GM12878 (cell line): Measurements from ENCODE around the gene CCNY. TPM values are rescaled to one million over a fixed set of nuclear protein-coding genes. Genes with fewer than 3 reads are reported as not detected.

Source experiments
- ATAC-seq: fragments of 200-7000 bp; cut with Tn5 transposase; 3 replicates; pipeline ENCODE4 v1.9.1; 2020; ENCODE audit warnings: mild to moderate bottlenecking, moderate library complexity
- BruUV-seq: library from RNA; stranded (reverse); fragments of 400-500 nt; replicated peaks from 2 replicates; lab custom pipeline; 2021; lab: Mats Ljungman, UMichigan
- CTCF ChIA-PET: fragments of 300-600 bp; sonication (Branson Sonifier 250); formaldehyde crosslinking; extraction: SDS; loops from one replicate; lab custom pipeline; 2021; ENCODE audit warnings: inconsistent platforms; lab: Yijun Ruan, JAX
- POLR2A ChIA-PET: fragments of 350-600 bp; formaldehyde crosslinking; extraction: SDS; loops from one replicate; lab custom pipeline; 2021; ENCODE audit warnings: inconsistent platforms; lab: Charles Lee
- RAD21 ChIA-PET: fragments of 300-600 bp; sonication (Branson Sonifier 250); formaldehyde crosslinking; loops from one replicate; lab custom pipeline; 2023; ENCODE audit warnings: antibody characterized with exemption; ENCODE audit not compliant: unreplicated experiment; lab: Charles Lee
- SMC1A ChIA-PET: fragments of 300-600 bp; sonication (Branson Sonifier 250); formaldehyde crosslinking; loops from one replicate; lab custom pipeline; 2023; ENCODE audit not compliant: unreplicated experiment, uncharacterized antibody; lab: Charles Lee
- DNase-seq: peaks from one replicate; pipeline ENCODE4 v3.0.0-alpha.2; 2011; ENCODE audit warnings: low read depth, low spot score
- FAIRE-seq: peaks from 3 replicates; lab custom pipeline; 2011; peaks lifted over from hg19 to GRCh38; lab: Jason Lieb, UNC
- H2AFZ ChIP-seq: 2 replicates; pipeline ENCODE4 v1.6.0; 2011; ENCODE audit warnings: low read depth, low read length, control low read depth; ENCODE audit not compliant: control insufficient read depth
- H3K27ac ChIP-seq: 2 replicates; pipeline ENCODE4 v1.5.1; 2011; ENCODE audit warnings: control low read depth; ENCODE audit not compliant: control insufficient read depth, insufficient read depth
- H3K27me3 ChIP-seq, 2 experiments: replicated peaks in 1 of 2; 2 replicates each; pipeline versions ENCODE4 v1.6.0 to v1.6.1; 2011; ENCODE audit warnings: low read length in 1 of 2; ENCODE audit not compliant: control insufficient read depth in 2 of 2, insufficient read depth in 2 of 2
- H3K36me3 ChIP-seq, 2 experiments: 2 replicates each; pipeline ENCODE4 v1.5.1; 2011; ENCODE audit warnings: low read length in 1 of 2; ENCODE audit not compliant: control insufficient read depth in 2 of 2, insufficient read depth in 2 of 2
- H3K4me1 ChIP-seq: 2 replicates; pipeline ENCODE4 v1.6.1; 2011; ENCODE audit warnings: mild to moderate bottlenecking, low read length, moderate library complexity, mixed read lengths; ENCODE audit not compliant: control insufficient read depth, insufficient read depth
- H3K4me2 ChIP-seq: 2 replicates; pipeline ENCODE4 v1.6.0; 2011; ENCODE audit warnings: control low read depth; ENCODE audit not compliant: control insufficient read depth, insufficient read depth
- H3K4me3 ChIP-seq: fragments of 200-600 bp; sonication (generic); 2 replicates; pipeline ENCODE4 v1.5.1; 2016
- H3K79me2 ChIP-seq: 2 replicates; pipeline ENCODE4 v1.6.0; 2011; ENCODE audit warnings: low read length; ENCODE audit not compliant: control insufficient read depth, insufficient read depth
- H3K9ac ChIP-seq: 2 replicates; pipeline ENCODE4 v1.8.0; 2011; ENCODE audit warnings: low read length, control low read depth, mixed read lengths; ENCODE audit not compliant: control insufficient read depth, insufficient read depth
- H3K9me3 ChIP-seq: replicated peaks from 3 replicates; pipeline ENCODE4 v1.5.1; 2011; ENCODE audit warnings: mild to moderate bottlenecking, low read length; ENCODE audit not compliant: control insufficient read depth, insufficient read depth
- H4K20me1 ChIP-seq: 2 replicates; pipeline ENCODE4 v1.6.0; 2011; ENCODE audit not compliant: control insufficient read depth, insufficient read depth
- HDAC2 ChIP-seq: fragments of 200-600 bp; sonication (generic); IDR thresholded peaks from 2 replicates; pipeline ENCODE4 v1.6.1; 2017
- JUND ChIP-seq: IDR thresholded peaks from 2 replicates; pipeline ENCODE4 v1.6.1; 2012; ENCODE audit warnings: low read depth, mild to moderate bottlenecking, low read length, improper control_type of control experiment, moderate library complexity
- WGBS: methylation state at CpG from one replicate; pipeline ENCODE4 v1.1.6; 2016; ENCODE audit warnings: low lambda C conversion rate; ENCODE audit not compliant: insufficient replicate concordance, insufficient coverage; ENCODE audit errors: missing lambda C conversion rate; 5-methylcytosine and 5-hydroxymethylcytosine counted together
- in situ Hi-C: fragments of 300-500 bp; cut with MboI; formaldehyde crosslinking; loops from 9 replicates; pipeline ENCODE4 v1.14.3; 2018; ENCODE audit warnings: mixed read lengths
- intact Hi-C: fragments of 100-400 bp; cut with micrococcal nuclease; formaldehyde crosslinking; loops from one replicate; pipeline ENCODE4 v1.14.2; 2022; ENCODE audit not compliant: unreplicated experiment
- polyA plus RNA-seq, 11 experiments: library from polyadenylated mRNA; depleted of rRNA in 4 of 11; unstranded in 6 of 11; stranded (reverse) in 5 of 11; fragments of >200 nt; fragmentation: Nextera tagmentation in 4 of 11; fragmentation: Illumina TruSeq in 1 of 11; extraction: Ambion mirVana in 4 of 11; extraction: Trizol in 1 of 11; gene quantifications; 1 replicate in 1 of 11; 2 replicates in 10 of 11; pipeline versions ENCODE4 v1.2.1 to v1.2.3, GENCODE V29; 2011 to 2016; ENCODE audit warnings: inconsistent platforms in 2 of 11, missing spikeins in 2 of 11, low read depth in 1 of 11
- total RNA-seq, 4 experiments: library from RNA; depleted of rRNA in 3 of 4; stranded (reverse); fragments of >200 nt in 3 of 4; fragmentation: Illumina TruSeq in 1 of 4; extraction: Trizol in 1 of 4; gene quantifications; 2 replicates each; pipeline versions ENCODE4 v1.2.1 to v1.2.3, GENCODE V29; 2013 to 2021
- TF ChIP-seq, protein P1 (sequence below): IDR thresholded peaks from 2 replicates; pipeline ENCODE4 v1.6.1; 2012; ENCODE audit warnings: low read depth, low read length, improper control_type of control experiment
- TF ChIP-seq, protein P2 (sequence below), 3 experiments: IDR thresholded peaks in 2 of 3; conservative IDR thresholded peaks in 1 of 3; 2 replicates each; pipeline ENCODE4 v1.5.1; 2011; ENCODE audit warnings: low read depth in 3 of 3, low read length in 3 of 3, mild to moderate bottlenecking in 3 of 3, control low read depth in 2 of 3, moderate library complexity in 2 of 3, inconsistent platforms in 1 of 3, mixed read lengths in 1 of 3; ENCODE audit not compliant: control insufficient read depth in 2 of 3, insufficient read depth in 1 of 3; ENCODE audit errors: extremely low read depth in 1 of 3

CCNY gene
- total and polyA plus RNA-seq, 10 of the 15 experiments (the other 5 are each of a cell fraction or from before 2014, with no cell fraction given): 3.6 to 50.0 (median 26.1) TPM

DNA sequence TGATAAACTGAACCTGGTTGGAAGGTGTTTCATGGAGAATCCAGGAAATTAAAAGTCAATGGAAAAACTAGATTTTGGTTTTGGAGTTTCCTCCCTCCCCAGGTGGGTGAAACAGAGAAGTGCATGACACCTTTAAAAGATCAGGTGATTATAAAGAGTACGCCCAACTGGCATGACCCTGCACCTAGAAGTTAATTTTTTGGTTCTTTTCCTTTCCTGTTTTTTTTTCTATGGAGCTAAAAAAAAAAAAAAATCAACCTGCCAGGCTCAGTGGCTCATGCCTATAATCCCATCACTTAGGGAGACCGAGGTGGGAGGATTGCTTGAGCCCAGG, 276.8 kb downstream of the CCNY start:
- no peak overlapping the region for H2AFZ ChIP-seq
- WGBS: 6% methylated on average over 2 of the region's 2 CpGs
- H3K36me3 ChIP-seq: no peaks in the 10 kb centered on the region
- H3K9ac ChIP-seq: no peak overlapping the region
- H3K9me3 ChIP-seq: no peaks in the 10 kb centered on the region; the same call in 2 of the 3 replicates
- ATAC-seq: no peak
- SMC1A ChIA-PET: interaction anchor here (1.1 kb wide), 2 partner anchors 21 to 22 kb away, joined by 3 to 4 read pairs; no protein-coding TSS in a partner anchor
- POLR2A ChIA-PET: interaction anchor here (0.6 kb wide), 1 partner anchor 334 kb away, joined by 3 read pairs; no protein-coding TSS in a partner anchor
- RAD21 ChIA-PET: no interaction called here
- no TSS peak for BruUV-seq
- no peak overlapping the region for H3K4me2 ChIP-seq
- H3K4me1 ChIP-seq: no peaks in the 10 kb centered on the region
- CTCF ChIA-PET: interaction anchor here (1.5 to 2.1 kb wide), 2 partner anchors 19 to 1267 kb away, joined by 3 to 5 read pairs; no protein-coding TSS in a partner anchor
- no peak for DNase-seq
- TF ChIP-seq HDAC2: no peak
- TF ChIP-seq, all 136 proteins: peak for 0
- H3K27ac ChIP-seq: no peak overlapping the region
- H3K4me3 ChIP-seq: no peak overlapping the region
- H4K20me1 ChIP-seq: no peaks in the 10 kb centered on the region
- H3K27me3 ChIP-seq: no peaks in the 10 kb centered on the region
- FAIRE-seq: no peak
- H3K79me2 ChIP-seq: no peaks in the 10 kb centered on the region
- intact Hi-C loops: no loop called here
- in situ Hi-C loops: no loop called here

DNA sequence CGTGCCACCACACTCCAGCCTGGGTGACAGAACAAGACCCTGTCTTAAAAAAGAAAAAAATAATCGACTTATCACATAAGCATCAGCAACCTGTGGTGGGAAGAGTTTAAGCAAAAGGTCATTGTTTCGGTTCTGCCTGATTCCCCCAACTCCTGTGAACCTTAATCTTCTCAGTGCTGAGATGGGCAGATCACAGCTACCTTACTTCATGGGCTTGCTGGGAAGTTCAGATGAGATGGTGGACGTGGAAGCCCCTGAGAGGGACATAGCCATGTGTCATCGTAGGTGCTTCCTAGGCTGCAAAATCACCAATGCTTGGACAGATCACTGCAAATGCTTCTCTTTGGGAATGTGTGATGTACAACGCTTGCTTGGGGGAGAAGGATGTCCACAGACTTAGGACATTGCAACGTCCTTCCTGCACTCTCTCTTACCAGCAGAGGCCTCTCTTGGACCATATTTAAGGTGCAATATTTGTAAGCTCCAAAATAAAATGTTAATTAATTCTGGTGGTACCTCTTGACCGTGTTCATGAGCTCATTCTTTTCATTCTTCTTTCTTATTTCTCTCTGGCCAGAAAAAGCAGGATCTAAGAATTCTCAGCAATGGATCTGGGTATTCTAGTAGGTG, 277.4 kb downstream of the CCNY start:
- Histone ChIP-seq H3K4me3 (no peak overlapping the region), H3K79me2 (no peaks in the 10 kb centered on the region)
- no peak for DNase-seq
- intact Hi-C loops: no loop called here
- TF ChIP-seq, protein P1, sequence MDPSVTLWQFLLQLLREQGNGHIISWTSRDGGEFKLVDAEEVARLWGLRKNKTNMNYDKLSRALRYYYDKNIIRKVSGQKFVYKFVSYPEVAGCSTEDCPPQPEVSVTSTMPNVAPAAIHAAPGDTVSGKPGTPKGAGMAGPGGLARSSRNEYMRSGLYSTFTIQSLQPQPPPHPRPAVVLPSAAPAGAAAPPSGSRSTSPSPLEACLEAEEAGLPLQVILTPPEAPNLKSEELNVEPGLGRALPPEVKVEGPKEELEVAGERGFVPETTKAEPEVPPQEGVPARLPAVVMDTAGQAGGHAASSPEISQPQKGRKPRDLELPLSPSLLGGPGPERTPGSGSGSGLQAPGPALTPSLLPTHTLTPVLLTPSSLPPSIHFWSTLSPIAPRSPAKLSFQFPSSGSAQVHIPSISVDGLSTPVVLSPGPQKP: no peak
- TF ChIP-seq JUND: no peak
- TF ChIP-seq, protein P2, sequence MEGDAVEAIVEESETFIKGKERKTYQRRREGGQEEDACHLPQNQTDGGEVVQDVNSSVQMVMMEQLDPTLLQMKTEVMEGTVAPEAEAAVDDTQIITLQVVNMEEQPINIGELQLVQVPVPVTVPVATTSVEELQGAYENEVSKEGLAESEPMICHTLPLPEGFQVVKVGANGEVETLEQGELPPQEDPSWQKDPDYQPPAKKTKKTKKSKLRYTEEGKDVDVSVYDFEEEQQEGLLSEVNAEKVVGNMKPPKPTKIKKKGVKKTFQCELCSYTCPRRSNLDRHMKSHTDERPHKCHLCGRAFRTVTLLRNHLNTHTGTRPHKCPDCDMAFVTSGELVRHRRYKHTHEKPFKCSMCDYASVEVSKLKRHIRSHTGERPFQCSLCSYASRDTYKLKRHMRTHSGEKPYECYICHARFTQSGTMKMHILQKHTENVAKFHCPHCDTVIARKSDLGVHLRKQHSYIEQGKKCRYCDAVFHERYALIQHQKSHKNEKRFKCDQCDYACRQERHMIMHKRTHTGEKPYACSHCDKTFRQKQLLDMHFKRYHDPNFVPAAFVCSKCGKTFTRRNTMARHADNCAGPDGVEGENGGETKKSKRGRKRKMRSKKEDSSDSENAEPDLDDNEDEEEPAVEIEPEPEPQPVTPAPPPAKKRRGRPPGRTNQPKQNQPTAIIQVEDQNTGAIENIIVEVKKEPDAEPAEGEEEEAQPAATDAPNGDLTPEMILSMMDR (IDR thresholded peaks at IDR 0.05 in 2 of 3, conservative IDR thresholded peaks at IDR 0.05 in 1 of 3; ENCODE audit: control insufficient read depth in 2 of 3, extremely low read depth in 1 of 3, insufficient read depth in 1 of 3, low read depth in 3 of 3, low read length in 3 of 3): 0 out of 6 replicates have a peak, but pooled peaks of 1 of the 3 experiments have one; percentile 3
- TF ChIP-seq, all 136 proteins: peak for 1
- ChIA-PET SMC1A (interaction anchor here (0.7 to 1.2 kb wide), 4 partner anchors 21 to 234 kb away, joined by 3 to 4 read pairs (median 3); no protein-coding TSS in a partner anchor), RAD21 (no interaction called here), POLR2A (no interaction called here), CTCF (interaction anchor here (1.0 to 2.1 kb wide), 3 partner anchors 21 to 1267 kb away, joined by 3 to 7 read pairs (median 5); no protein-coding TSS in a partner anchor)
- H3K27ac ChIP-seq: no peak overlapping the region
- no peak overlapping the region for H2AFZ ChIP-seq
- in situ Hi-C loops: no loop called here
- no peak overlapping the region for H3K4me2 ChIP-seq
- no peaks in the 10 kb centered on the region for H3K27me3 ChIP-seq
- H3K9me3 ChIP-seq: no peaks in the 10 kb centered on the region; the same call in 2 of the 3 replicates
- H4K20me1 ChIP-seq: no peaks in the 10 kb centered on the region
- 23% methylated on average over 8 of the region's 8 CpGs for WGBS
- H3K36me3 ChIP-seq: no peaks in the 10 kb centered on the region
- no peak overlapping the region for H3K9ac ChIP-seq
- ATAC-seq: no peak
- BruUV-seq: no TSS peak
- no peak for FAIRE-seq
- H3K4me1 ChIP-seq: no peaks in the 10 kb centered on the region
